ENCODE results near the gene SPO11. TPM values are rescaled to one million over a fixed set of nuclear protein-coding genes. Genes with fewer than 3 reads are reported as not detected.

SPO11 gene
- total RNA-seq, 2 experiments from 2014 or later = not detected

DNA sequence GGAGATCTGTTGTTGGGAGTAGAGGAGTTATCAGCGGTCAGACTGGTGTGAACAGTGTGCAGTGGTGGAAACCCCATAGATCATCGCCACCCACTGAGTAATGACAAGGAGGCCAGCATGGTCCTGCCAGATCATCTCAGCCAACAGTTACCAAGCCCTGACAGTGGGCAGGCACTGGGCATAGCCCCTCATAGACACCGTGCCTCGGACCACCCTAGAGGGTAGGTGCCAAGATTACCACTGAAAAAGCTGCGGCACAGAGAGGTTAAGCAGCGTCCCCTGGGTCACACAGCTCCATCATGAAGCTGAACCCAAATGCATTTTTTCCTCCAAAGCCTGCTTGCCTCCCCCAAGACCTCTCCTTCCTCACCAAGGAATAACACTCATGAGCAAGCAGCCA lies 41.7 kb upstream of the SPO11 start:
- H3K4me1 Mint-ChIP-seq (ENCODE audit: low read depth) = no peaks in the 10 kb centered on the region
- ATAC-seq (ENCODE audit: poor library complexity) = no peak
- DNase-seq = no peak
- peaks cover 75% of the 10 kb centered on the region for H3K27me3 Mint-ChIP-seq
- H3K36me3 Mint-ChIP-seq (ENCODE audit: low read depth) = no peaks in the 10 kb centered on the region
- H3K27ac Mint-ChIP-seq = no peak overlapping the region
- Histone ChIP-seq H3K9me3 (ENCODE audit: control insufficient read depth in 1 of 2, insufficient read depth in 1 of 2, low read length in 2 of 2) (peaks cover 0 to 5% of the 10 kb centered on the region in 2 experiments), H3K4me1 (ENCODE audit: insufficient read depth, low read length) (no peaks in the 10 kb centered on the region), H3K27ac (ENCODE audit: low read depth in 1 of 2, low read length in 2 of 2) (no peak overlapping the region), H3K36me3 (ENCODE audit: insufficient read depth, low read length) (no peaks in the 10 kb centered on the region), H3K4me3 (ENCODE audit: low read length) (no peak overlapping the region), H3K27me3 (ENCODE audit: control insufficient read depth in 1 of 2, insufficient read depth in 2 of 2, low read length in 2 of 2) (peaks cover 30 to 35% of the 10 kb centered on the region in 2 experiments)
- CTCF ChIA-PET = no interaction called here
- intact Hi-C loops (cut with DNase I, micrococcal nuclease) = no loop called here
- H3K9me3 Mint-ChIP-seq = no peaks in the 10 kb centered on the region
- H3K4me3 Mint-ChIP-seq = no peak overlapping the region
- POLR2A ChIA-PET = no interaction called here
- TF ChIP-seq, protein P1, sequence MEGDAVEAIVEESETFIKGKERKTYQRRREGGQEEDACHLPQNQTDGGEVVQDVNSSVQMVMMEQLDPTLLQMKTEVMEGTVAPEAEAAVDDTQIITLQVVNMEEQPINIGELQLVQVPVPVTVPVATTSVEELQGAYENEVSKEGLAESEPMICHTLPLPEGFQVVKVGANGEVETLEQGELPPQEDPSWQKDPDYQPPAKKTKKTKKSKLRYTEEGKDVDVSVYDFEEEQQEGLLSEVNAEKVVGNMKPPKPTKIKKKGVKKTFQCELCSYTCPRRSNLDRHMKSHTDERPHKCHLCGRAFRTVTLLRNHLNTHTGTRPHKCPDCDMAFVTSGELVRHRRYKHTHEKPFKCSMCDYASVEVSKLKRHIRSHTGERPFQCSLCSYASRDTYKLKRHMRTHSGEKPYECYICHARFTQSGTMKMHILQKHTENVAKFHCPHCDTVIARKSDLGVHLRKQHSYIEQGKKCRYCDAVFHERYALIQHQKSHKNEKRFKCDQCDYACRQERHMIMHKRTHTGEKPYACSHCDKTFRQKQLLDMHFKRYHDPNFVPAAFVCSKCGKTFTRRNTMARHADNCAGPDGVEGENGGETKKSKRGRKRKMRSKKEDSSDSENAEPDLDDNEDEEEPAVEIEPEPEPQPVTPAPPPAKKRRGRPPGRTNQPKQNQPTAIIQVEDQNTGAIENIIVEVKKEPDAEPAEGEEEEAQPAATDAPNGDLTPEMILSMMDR (IDR thresholded peaks at IDR 0.05) = no peak

DNA sequence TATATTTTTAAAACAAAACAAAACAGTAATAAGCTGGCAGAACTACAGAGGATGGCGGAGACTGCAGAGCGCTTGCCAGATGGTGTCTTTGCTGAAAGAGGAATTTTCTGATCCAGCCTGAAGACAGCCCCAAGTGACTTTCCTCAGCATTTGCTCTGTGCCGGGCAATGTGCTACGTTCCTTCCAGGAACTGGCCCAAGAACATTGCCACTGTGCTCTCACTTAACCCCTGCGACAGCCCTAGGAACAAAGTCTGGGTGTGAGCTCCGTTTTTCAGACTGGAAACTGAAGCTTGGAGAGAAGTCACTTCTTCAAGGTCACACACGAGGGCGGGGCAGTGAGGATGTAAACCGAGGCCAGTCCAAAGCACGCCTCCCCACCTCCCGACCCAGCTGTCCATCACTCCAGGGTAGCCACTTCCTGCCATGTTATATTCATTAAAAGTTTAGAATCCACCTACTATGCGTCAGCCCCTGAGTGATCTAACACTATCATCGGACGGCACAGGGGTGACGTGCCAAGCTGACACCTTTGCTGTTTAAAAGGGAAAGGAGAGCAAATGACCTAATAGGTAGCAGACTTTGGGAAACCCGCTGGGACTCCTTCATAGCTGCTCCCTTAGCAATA lies 40.8 kb upstream of the SPO11 start:
- H3K4me1 ChIP-seq (ENCODE audit: insufficient read depth, low read length) = no peaks in the 10 kb centered on the region
- Mint-ChIP-seq H3K36me3 (ENCODE audit: low read depth) (no peaks in the 10 kb centered on the region), H3K4me1 (ENCODE audit: low read depth) (no peaks in the 10 kb centered on the region), H3K9me3 (no peaks in the 10 kb centered on the region), H3K4me3 (no peak overlapping the region), H3K27me3 (peaks cover 75% of the 10 kb centered on the region), H3K27ac (no peak overlapping the region)
- ChIA-PET POLR2A (no interaction called here), CTCF (no interaction called here)
- no peak for DNase-seq
- no peaks in the 10 kb centered on the region for H3K36me3 ChIP-seq (ENCODE audit: insufficient read depth, low read length)
- H3K9me3 ChIP-seq (ENCODE audit: control insufficient read depth in 1 of 2, insufficient read depth in 1 of 2, low read length in 2 of 2) = peaks cover 0 to 5% of the 10 kb centered on the region in 2 experiments
- no peak overlapping the region for H3K4me3 ChIP-seq (ENCODE audit: low read length)
- H3K27me3 ChIP-seq (ENCODE audit: control insufficient read depth in 1 of 2, insufficient read depth in 2 of 2, low read length in 2 of 2) = peaks cover 30 to 37% of the 10 kb centered on the region in 2 experiments
- no peak overlapping the region for H3K27ac ChIP-seq (ENCODE audit: low read depth in 1 of 2, low read length in 2 of 2)
- intact Hi-C loops (cut with DNase I, micrococcal nuclease) = no loop called here
- TF ChIP-seq, protein P1 (IDR thresholded peaks at IDR 0.05) = no peak
- ATAC-seq (ENCODE audit: poor library complexity) = no peak

DNA sequence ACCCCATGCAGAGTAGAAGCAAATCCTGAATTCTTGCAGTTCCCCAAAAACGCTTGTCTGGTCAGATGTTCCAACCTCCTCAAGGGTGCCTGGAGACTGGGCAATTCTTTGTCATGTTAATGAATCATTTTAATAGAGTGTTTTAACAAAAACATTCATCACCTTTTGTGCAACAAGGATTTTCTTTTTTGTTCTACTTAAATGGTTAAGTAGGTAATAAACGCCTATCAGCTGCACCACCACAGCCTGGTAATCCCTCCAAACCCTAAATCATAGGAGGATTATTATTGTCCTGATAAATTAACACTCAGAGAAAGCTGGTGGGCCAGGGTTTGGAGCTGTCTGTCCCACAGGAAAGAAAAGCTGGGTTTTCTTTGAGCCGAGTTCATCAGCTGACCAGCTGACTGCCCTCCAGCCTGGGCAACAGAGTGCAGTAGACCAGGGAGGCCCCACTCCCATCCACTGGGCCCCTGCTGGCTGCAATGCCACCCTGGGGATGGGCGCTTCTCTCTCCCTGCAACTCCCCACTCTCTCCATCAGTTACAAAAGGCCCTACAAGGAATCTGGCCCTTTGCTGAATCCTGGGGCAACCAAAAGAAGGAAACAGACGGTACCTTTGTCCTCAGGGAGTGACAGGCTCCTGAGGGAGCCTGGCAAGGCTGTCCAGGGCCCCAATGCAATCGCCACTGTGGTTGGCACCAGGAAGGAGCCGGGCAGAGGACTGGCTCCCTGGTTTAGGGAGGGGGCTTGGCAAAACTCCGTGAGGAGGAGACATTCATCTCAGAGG lies 40.0 kb upstream of the SPO11 start:
- Histone ChIP-seq H3K36me3 (ENCODE audit: insufficient read depth, low read length) (no peaks in the 10 kb centered on the region), H3K4me1 (ENCODE audit: insufficient read depth, low read length) (no peaks in the 10 kb centered on the region), H3K27ac (ENCODE audit: low read depth in 1 of 2, low read length in 2 of 2) (no peak overlapping the region), H3K9me3 (ENCODE audit: control insufficient read depth in 1 of 2, insufficient read depth in 1 of 2, low read length in 2 of 2) (peaks cover 0 to 5% of the 10 kb centered on the region in 2 experiments), H3K4me3 (ENCODE audit: low read length) (no peak overlapping the region), H3K27me3 (ENCODE audit: control insufficient read depth in 1 of 2, insufficient read depth in 2 of 2, low read length in 2 of 2) (peaks cover 26 to 38% of the 10 kb centered on the region in 2 experiments)
- no peak overlapping the region for H3K4me3 Mint-ChIP-seq
- H3K27me3 Mint-ChIP-seq = peaks cover 74% of the 10 kb centered on the region
- ChIA-PET CTCF (no interaction called here), POLR2A (no interaction called here)
- H3K36me3 Mint-ChIP-seq (ENCODE audit: low read depth) = no peaks in the 10 kb centered on the region
- TF ChIP-seq, protein P1 (IDR thresholded peaks at IDR 0.05) = no peak
- no peaks in the 10 kb centered on the region for H3K4me1 Mint-ChIP-seq (ENCODE audit: low read depth)
- intact Hi-C loops (cut with DNase I, micrococcal nuclease) = no loop called here
- ATAC-seq (ENCODE audit: poor library complexity) (no peak), DNase-seq (no peak)
- H3K27ac Mint-ChIP-seq = no peak overlapping the region
- H3K9me3 Mint-ChIP-seq = no peaks in the 10 kb centered on the region

All from CD4-positive, alpha-beta T cell (primary cell).